ENCODE results near the gene ANAPC2.

Gene ANAPC2

GRCh38 chr9:137227054-137227852, 38.9 kb upstream of the ANAPC2 start, which contains the start of gene RNF224:
Gene RNF224, plus strand, starts transcription at chr9:137227502. Its CDS starts 834 bp downstream, at chr9:137228336.
- peak; percentile 82 for DNase-seq (ENCODE audit: low spot score)

GRCh38 chr9:137226338-137227053, 38.1 kb upstream of the ANAPC2 start:
- DNase-seq (ENCODE audit: low spot score), result no peak

- no peak for DNase-seq (ENCODE audit: low spot score)
Measured at GRCh38 chr9:137225699-137226331, 37.5 kb upstream of the ANAPC2 start.

GRCh38 chr9:137224830-137225694, 36.7 kb upstream of the ANAPC2 start, which contains the start of gene CYSRT1:
Gene CYSRT1, plus strand, starts transcription at chr9:137225174. Its CDS starts 448 bp downstream, at chr9:137225622.
- no peak for DNase-seq (ENCODE audit: low spot score)

GRCh38 chr9:137223078-137223970, 35.0 kb upstream of the ANAPC2 start:
- DNase-seq (ENCODE audit: low spot score), result peak; percentile 99

- DNase-seq (ENCODE audit: low spot score), result no peak
Measured at GRCh38 chr9:137222190-137223077, 34.1 kb upstream of the ANAPC2 start, which contains the start of gene RNF208. Gene RNF208, minus strand, starts transcription at chr9:137222240. Its CDS starts 1,028 bp downstream, at chr9:137221212.

GRCh38 chr9:137221506-137222111, 33.2 kb upstream of the ANAPC2 start:
- no peak for DNase-seq (ENCODE audit: low spot score)

GRCh38 chr9:137221095-137221505, 32.7 kb upstream of the ANAPC2 start:
- no peak for DNase-seq (ENCODE audit: low spot score)

GRCh38 chr9:137220317-137221094, 32.1 kb upstream of the ANAPC2 start:
- DNase-seq (ENCODE audit: low spot score), result no peak

GRCh38 chr9:137219757-137220316, 31.5 kb upstream of the ANAPC2 start:
- DNase-seq (ENCODE audit: low spot score), result no peak

GRCh38 chr9:137218754-137219271, 30.5 kb upstream of the ANAPC2 start:
- no peak for DNase-seq (ENCODE audit: low spot score)

GRCh38 chr9:137218212-137218753, 29.9 kb upstream of the ANAPC2 start:
- no peak for DNase-seq (ENCODE audit: low spot score)

GRCh38 chr9:137217276-137218211, 29.2 kb upstream of the ANAPC2 start:
- DNase-seq (ENCODE audit: low spot score), result no peak

GRCh38 chr9:137216188-137216965, 28.0 kb upstream of the ANAPC2 start:
- DNase-seq (ENCODE audit: low spot score), result no peak
